Measurements from ENCODE around the gene ACMSD.

DNA sequence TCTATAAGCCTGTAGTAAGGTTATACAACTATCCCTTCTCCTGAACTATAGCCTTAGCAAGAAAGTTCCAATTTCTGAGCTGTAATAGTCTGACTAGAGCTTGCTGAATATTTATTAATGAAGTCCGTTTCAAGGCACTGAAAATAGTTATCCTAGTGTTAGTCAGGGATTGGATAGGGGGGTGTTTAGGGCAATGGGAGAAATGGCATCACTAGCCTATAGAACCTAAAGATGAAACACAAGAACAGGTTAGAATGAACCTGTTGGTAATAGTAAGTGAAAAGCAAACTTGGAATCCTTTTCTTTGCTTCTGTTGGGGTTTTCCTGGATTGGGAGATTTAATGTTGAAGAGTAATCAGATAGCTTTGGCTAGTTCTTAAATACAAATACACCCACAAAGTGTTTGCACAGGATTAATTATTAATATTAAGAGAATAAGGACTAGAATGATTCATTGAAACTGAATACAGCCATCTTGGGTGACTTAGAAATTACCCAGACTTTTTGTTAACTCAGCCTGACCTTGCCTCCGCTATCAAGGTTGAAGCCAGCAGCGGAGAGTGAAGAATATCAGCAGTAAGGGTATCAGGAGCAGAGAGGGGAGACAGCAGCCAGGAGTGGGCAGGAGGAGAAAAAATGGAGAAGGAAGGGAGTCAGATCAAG lies 94.6 kb downstream of the ACMSD start:
- TF ChIP-seq, protein P1, sequence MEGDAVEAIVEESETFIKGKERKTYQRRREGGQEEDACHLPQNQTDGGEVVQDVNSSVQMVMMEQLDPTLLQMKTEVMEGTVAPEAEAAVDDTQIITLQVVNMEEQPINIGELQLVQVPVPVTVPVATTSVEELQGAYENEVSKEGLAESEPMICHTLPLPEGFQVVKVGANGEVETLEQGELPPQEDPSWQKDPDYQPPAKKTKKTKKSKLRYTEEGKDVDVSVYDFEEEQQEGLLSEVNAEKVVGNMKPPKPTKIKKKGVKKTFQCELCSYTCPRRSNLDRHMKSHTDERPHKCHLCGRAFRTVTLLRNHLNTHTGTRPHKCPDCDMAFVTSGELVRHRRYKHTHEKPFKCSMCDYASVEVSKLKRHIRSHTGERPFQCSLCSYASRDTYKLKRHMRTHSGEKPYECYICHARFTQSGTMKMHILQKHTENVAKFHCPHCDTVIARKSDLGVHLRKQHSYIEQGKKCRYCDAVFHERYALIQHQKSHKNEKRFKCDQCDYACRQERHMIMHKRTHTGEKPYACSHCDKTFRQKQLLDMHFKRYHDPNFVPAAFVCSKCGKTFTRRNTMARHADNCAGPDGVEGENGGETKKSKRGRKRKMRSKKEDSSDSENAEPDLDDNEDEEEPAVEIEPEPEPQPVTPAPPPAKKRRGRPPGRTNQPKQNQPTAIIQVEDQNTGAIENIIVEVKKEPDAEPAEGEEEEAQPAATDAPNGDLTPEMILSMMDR (IDR thresholded peaks at IDR 0.05) = no peak
- no peak for TF ChIP-seq POLR2A (IDR thresholded peaks at IDR 0.05)

Data from testis (tissue), 2 donors.